IMR-90 (cell line): ENCODE data around the gene KDM1A.

Experiments used
- BHLHE40 ChIP-seq: fragments of 150-350 bp; IDR thresholded peaks from 2 replicates; pipeline ENCODE4 v1.6.1; 2016; ENCODE audit warnings: mild to moderate bottlenecking, low read depth, low read length
- CEBPB ChIP-seq: IDR thresholded peaks from 2 replicates; pipeline ENCODE4 v1.6.1; 2012; ENCODE audit warnings: low read depth, low read length, improper control_type of control experiment
- CHD1 ChIP-seq: IDR thresholded peaks from 2 replicates; pipeline ENCODE4 v1.6.1; 2012; ENCODE audit warnings: low read depth, low read length, improper control_type of control experiment
- CTCF ChIP-seq: conservative IDR thresholded peaks from 2 replicates; pipeline ENCODE4 v1.5.1; 2012; ENCODE audit warnings: mild to moderate bottlenecking, low read depth, low read length, improper control_type of control experiment
- FOS ChIP-seq: fragments of 150-350 bp; IDR thresholded peaks from 2 replicates; pipeline ENCODE4 v1.6.1; 2016; ENCODE audit warnings: low read depth, low read length
- MAZ ChIP-seq: IDR thresholded peaks from 2 replicates; pipeline ENCODE4 v1.6.1; 2012; ENCODE audit warnings: low read depth, mild to moderate bottlenecking, low read length, improper control_type of control experiment, moderate library complexity, borderline replicate concordance
- MXI1 ChIP-seq: IDR thresholded peaks from 2 replicates; pipeline ENCODE4 v1.6.1; 2012; ENCODE audit warnings: low read depth, mild to moderate bottlenecking, low read length, moderate library complexity, borderline replicate concordance
- POLR2A ChIP-seq: IDR thresholded peaks from 2 replicates; pipeline ENCODE4 v1.6.1; 2012; ENCODE audit warnings: mild to moderate bottlenecking, low read depth, low read length
- RAD21 ChIP-seq: IDR thresholded peaks from 2 replicates; pipeline ENCODE4 v1.6.1; 2012; ENCODE audit warnings: low read length, improper control_type of control experiment
- RCOR1 ChIP-seq: IDR thresholded peaks from 2 replicates; pipeline ENCODE4 v1.6.1; 2012; ENCODE audit warnings: mild to moderate bottlenecking, low read length, improper control_type of control experiment; ENCODE audit not compliant: insufficient replicate concordance
- RFX5 ChIP-seq: IDR thresholded peaks from 2 replicates; pipeline ENCODE4 v1.8.0; 2012; ENCODE audit warnings: low read depth, mild to moderate bottlenecking, low read length, moderate library complexity
- SMC3 ChIP-seq: fragments of 150-350 bp; IDR thresholded peaks from 2 replicates; pipeline ENCODE4 v1.6.1; 2016; ENCODE audit warnings: low read depth, mild to moderate bottlenecking, antibody characterized with exemption, low read length, moderate library complexity
- TF ChIP-seq, protein P1 (sequence below): fragments of 150-350 bp; IDR thresholded peaks from 2 replicates; pipeline ENCODE4 v1.6.1; 2017; ENCODE audit warnings: mild to moderate bottlenecking, antibody characterized with exemption, low read length, low read depth
- TF ChIP-seq, protein P2 (sequence below): fragments of 150-350 bp; IDR thresholded peaks from 2 replicates; pipeline ENCODE4 v1.6.1; 2016; ENCODE audit warnings: low read depth, mild to moderate bottlenecking, low read length, moderate library complexity, borderline replicate concordance

- peak; percentile 98 for TF ChIP-seq CTCF
- TF ChIP-seq BHLHE40: no peak
- peak; percentile 96 for TF ChIP-seq SMC3
- peak; percentile 54 for TF ChIP-seq POLR2A
- peak; percentile 98 for TF ChIP-seq RAD21
- no peak for TF ChIP-seq RCOR1
- TF ChIP-seq, protein P1, sequence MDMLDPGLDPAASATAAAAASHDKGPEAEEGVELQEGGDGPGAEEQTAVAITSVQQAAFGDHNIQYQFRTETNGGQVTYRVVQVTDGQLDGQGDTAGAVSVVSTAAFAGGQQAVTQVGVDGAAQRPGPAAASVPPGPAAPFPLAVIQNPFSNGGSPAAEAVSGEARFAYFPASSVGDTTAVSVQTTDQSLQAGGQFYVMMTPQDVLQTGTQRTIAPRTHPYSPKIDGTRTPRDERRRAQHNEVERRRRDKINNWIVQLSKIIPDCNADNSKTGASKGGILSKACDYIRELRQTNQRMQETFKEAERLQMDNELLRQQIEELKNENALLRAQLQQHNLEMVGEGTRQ: no peak
- TF ChIP-seq, protein P2, sequence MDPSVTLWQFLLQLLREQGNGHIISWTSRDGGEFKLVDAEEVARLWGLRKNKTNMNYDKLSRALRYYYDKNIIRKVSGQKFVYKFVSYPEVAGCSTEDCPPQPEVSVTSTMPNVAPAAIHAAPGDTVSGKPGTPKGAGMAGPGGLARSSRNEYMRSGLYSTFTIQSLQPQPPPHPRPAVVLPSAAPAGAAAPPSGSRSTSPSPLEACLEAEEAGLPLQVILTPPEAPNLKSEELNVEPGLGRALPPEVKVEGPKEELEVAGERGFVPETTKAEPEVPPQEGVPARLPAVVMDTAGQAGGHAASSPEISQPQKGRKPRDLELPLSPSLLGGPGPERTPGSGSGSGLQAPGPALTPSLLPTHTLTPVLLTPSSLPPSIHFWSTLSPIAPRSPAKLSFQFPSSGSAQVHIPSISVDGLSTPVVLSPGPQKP: no peak
- TF ChIP-seq RFX5: no peak
- TF ChIP-seq FOS: no peak
- no peak for TF ChIP-seq MXI1
- 0 out of 2 replicates have a peak, but pooled peaks have one; percentile 35 for TF ChIP-seq MAZ
- TF ChIP-seq CHD1: no peak
- TF ChIP-seq CEBPB: no peak
These were observed 79.3 kb downstream of the KDM1A start for GRCh38 chr1:23098463-23099170.
